ENCODE results near the gene ZNF41. TPM values are rescaled to one million over a fixed set of nuclear protein-coding genes. Genes with fewer than 3 reads are reported as not detected.

Gene ZNF41
- total RNA-seq, result 10 to 100 TPM; 10.6 to 17.0 (median 13.5) TPM
- polyA plus RNA-seq, result 1 to 10 TPM; 2.4 to 3.6 (median 3.2) TPM
- long read RNA-seq, donor 1, partial matches to known transcripts, result 360 of 360 reads
- long read RNA-seq, donor 1, other reads (novel, unspliced or antisense), result 0 of 360 reads
- long read RNA-seq, donor 2, result 0 reads

- peak within 1 kb of the TSS; percentile 39 to 81 (median 63) for H3K4me3 ChIP-seq
- H3K4me1 ChIP-seq, result peaks cover 0 to 52% (median 22%) of the 10 kb centered on the region in 6 donors
- intact Hi-C loops (cut with DNase I; ENCODE audit: low total_unique reads), result no loop called here
- DNase-seq, result peak; percentile 94
- no peaks in the 10 kb centered on the region for H3K9me3 ChIP-seq
- WGBS, 5 donors, result 0 to 38% (median 3%) methylated on average over 7 to 77 of the region's 77 CpGs
- no peaks in the 10 kb centered on the region for H3K36me3 ChIP-seq
- H3K27me3 ChIP-seq (replicated peaks in 1 of 7), result no peaks in the 10 kb centered on the region
- peak within 1 kb of the TSS; percentile 90 to 97 (median 96) for H3K27ac ChIP-seq
- TF ChIP-seq POLR2A (IDR thresholded peaks at IDR 0.05) (no peak), CTCF (IDR thresholded peaks at IDR 0.05 in 8 of 11, conservative IDR thresholded peaks at IDR 0.05 in 3 of 11) (peak in 1 of 11 experiments; percentile 8), POLR2AphosphoS5 (IDR thresholded peaks at IDR 0.05) (peak; percentile 72 to 82 (median 80))
Observed at GRCh38 chrX:47482512-47483305, at the start of gene ZNF41. ZNF41 (minus strand) TSS chrX:47483222; CDS start chrX:47467481, 15,741 bp downstream.

GRCh38 chrX:47530049-47530448 lies 47.0 kb upstream of the ZNF41 start:
- no peaks in the 10 kb centered on the region for H3K9me3 ChIP-seq
- no peak for TF ChIP-seq CTCF (IDR thresholded peaks at IDR 0.05 in 8 of 11, conservative IDR thresholded peaks at IDR 0.05 in 3 of 11)
- TF ChIP-seq POLR2AphosphoS5 (IDR thresholded peaks at IDR 0.05), result no peak
- no peak overlapping the region for H3K27ac ChIP-seq
- H3K27me3 ChIP-seq (replicated peaks in 1 of 7), result no peaks in the 10 kb centered on the region
- WGBS, 5 donors, result 81 to 100% (median 87%) methylated on average over 1 to 6 of the region's 6 CpGs
- intact Hi-C loops (cut with DNase I; ENCODE audit: low total_unique reads), result no loop called here
- H3K36me3 ChIP-seq, result no peaks in the 10 kb centered on the region
- no peaks in the 10 kb centered on the region for H3K4me1 ChIP-seq
- no peak for DNase-seq
- no peak overlapping the region for H3K4me3 ChIP-seq

- intact Hi-C loops (cut with DNase I; ENCODE audit: low total_unique reads), result loop anchor here (10.0 kb wide), 1 partner anchor 335 kb away; the partner anchor contains the start of gene UBA1
- DNase-seq, result no peak
Observed at GRCh38 chrX:47529548-47529947, 46.5 kb upstream of the ZNF41 start.

More at GRCh38 chrX:47529548-47529947, 46.5 kb upstream of the ZNF41 start:
- no peak for TF ChIP-seq POLR2A (IDR thresholded peaks at IDR 0.05)
- TF ChIP-seq POLR2AphosphoS5 (IDR thresholded peaks at IDR 0.05), result no peak
- TF ChIP-seq CTCF (IDR thresholded peaks at IDR 0.05 in 8 of 11, conservative IDR thresholded peaks at IDR 0.05 in 3 of 11), result no peak
- H3K36me3 ChIP-seq, result no peaks in the 10 kb centered on the region
- H3K4me3 ChIP-seq, result no peak overlapping the region
- no peaks in the 10 kb centered on the region for H3K9me3 ChIP-seq
- H3K27ac ChIP-seq, result no peak overlapping the region
- no peaks in the 10 kb centered on the region for H3K4me1 ChIP-seq
- no peaks in the 10 kb centered on the region for H3K27me3 ChIP-seq (replicated peaks in 1 of 7)
- WGBS, 5 donors, result 70 to 92% (median 86%) methylated on average over 2 to 8 of the region's 8 CpGs

Data from spleen (tissue), 13 donors.